Measurements from ENCODE around the gene RASA3. TPM values are rescaled to one million over a fixed set of nuclear protein-coding genes. Genes with fewer than 3 reads are reported as not detected.
"Not testable (repeated sequence)": the region's sequence is repeated elsewhere in the genome, so short reads cannot be mapped to it uniquely, and the experiment has no call there.

The RASA3 gene, protein sequence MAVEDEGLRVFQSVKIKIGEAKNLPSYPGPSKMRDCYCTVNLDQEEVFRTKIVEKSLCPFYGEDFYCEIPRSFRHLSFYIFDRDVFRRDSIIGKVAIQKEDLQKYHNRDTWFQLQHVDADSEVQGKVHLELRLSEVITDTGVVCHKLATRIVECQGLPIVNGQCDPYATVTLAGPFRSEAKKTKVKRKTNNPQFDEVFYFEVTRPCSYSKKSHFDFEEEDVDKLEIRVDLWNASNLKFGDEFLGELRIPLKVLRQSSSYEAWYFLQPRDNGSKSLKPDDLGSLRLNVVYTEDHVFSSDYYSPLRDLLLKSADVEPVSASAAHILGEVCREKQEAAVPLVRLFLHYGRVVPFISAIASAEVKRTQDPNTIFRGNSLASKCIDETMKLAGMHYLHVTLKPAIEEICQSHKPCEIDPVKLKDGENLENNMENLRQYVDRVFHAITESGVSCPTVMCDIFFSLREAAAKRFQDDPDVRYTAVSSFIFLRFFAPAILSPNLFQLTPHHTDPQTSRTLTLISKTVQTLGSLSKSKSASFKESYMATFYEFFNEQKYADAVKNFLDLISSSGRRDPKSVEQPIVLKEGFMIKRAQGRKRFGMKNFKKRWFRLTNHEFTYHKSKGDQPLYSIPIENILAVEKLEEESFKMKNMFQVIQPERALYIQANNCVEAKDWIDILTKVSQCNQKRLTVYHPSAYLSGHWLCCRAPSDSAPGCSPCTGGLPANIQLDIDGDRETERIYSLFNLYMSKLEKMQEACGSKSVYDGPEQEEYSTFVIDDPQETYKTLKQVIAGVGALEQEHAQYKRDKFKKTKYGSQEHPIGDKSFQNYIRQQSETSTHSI
- polyA plus RNA-seq (ENCODE audit: insufficient read length in 4 of 4) = 10 to 100 TPM in 3 of 4 donors, 1 to 10 TPM in 1; 10.0 to 14.5 (median 12.6) TPM

DNA sequence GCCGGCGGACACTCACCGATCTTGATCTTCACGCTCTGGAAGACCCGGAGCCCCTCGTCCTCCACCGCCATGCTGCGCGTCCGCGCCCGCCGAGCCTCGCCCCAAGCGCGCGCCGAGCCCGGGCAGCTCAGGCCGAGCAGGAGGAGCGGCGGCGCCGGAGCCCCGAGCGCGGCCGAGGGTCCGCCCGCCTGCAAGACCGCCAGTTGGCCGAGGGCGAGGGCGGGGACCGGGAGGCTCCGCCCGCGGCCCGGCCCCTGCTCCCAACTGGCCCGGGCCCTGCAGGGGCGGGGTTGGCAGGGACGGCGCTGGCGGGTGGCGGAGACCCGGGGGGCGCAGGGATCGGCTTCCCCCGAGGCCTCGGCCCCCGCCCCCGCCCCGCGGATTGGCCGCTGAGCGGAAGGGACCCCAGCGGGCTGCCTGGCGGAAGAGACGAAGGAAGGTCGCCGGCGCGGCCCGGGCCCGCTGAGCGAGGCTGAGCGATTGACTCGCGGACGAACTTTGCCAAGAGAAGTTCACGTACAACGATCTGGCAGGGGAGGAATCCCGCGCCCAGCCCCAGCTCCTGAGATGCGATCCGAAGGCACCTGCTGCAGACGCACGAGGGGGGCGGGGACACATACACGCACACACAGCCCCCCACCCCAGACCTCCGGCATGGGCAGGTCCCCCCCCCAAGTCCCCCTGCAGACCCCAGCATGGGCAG, at the start of gene RASA3:
TSS of gene RASA3 (minus strand) at position 205 of the 703 bp plus-strand sequence. CDS start at position 71, 134 bp downstream.
- DNase-seq (ENCODE audit: low read depth in 4 of 4, low spot score in 3 of 4) = peak in 2 of 4 donors; percentile 74 to 75

DNA sequence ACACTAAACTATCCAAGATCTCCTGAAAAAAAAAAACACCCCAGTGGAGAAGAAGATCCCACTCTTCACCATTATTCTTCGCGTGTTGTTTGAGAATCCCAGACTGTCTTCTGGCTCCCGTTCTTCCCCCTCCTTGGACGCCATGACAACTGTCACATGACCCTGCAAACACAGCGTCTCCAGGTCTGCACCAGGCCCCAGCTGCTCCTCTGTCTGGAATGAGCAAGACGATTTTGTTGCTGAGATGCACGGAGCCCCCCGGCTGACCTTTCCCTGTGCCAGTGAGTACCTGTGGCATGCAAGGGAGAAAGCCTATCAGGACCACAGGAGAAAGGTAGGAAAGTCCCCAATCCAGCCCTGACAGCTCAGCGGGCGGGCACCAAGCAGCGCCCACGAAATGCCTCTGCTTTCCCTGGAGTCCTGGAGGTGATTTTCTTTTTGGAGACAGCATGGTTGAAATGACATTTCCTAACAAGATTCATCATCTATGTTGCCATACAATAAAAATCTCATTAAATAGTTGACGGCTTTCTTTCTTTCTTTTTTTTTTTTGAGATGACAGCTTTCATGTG, 46.8 kb upstream of the RASA3 start, which contains the start of gene CFAP97D2:
TSS of gene CFAP97D2 (plus strand) at position 171 of the 572 bp plus-strand sequence. CDS start at position 245, 74 bp downstream.
- DNase-seq (ENCODE audit: low read depth in 4 of 4, low spot score in 3 of 4) = no peak

DNA sequence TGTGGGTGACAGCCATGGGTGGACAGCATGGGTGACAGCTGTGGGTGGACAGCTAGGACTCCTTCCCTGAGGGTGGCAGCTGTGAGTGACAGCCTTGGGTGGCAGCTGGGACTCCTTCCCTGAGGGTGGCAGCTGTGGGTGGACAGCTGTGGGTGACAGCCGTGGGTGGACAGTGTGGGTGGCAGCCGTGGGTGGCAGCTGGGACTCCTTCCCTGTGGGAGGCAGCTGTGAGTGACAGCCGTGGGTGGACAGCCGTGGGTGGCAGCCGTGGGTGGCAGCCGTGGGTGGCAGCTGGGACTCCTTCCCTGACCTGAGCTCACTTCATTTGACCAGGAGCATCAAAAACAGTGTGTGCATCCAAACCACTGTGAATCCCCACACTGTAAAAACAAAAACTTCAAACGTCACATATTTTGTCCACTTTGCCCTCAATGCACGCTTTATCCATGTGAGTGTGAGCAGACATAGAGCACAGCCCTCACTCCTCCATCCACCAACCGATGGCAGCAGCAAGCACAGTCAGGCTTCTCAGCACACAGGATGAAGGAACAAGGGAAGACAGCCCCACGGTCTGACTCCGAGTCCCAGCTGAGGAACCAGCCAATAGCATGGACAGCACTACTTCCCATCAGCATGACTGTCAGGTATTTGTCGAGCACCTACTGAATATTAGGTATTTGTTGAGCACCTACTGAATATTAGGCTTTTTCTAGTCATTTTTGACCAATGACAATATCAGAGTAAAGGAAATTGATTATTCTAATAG, 45.0 kb upstream of the RASA3 start:
- no peak for DNase-seq (ENCODE audit: low read depth in 4 of 4, low spot score in 3 of 4)

DNA sequence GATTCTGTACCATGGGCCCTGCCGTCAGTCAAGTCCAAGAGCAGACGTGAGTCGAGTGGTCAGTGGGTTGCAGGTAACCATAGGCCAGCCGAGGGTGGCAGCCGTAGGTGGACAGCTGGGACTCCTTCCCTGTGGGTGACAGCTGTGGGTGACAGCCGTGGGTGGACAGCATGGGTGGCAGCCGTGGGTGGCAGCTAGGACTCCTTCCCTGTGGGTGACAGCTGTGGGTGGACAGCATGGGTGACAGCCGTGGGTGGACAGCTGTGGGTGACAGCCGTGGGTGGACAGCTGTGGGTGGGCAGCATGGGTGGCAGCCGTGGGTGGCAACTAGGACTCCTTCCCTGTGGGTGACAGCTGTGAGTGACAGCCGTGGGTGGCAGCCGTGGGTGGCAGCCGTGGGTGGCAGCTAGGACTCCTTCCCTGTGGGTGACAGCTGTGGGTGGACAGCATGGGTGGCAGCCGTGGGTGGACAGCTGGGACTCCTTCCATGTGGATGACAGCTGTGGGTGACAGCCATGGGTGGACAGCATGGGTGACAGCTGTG, 44.0 kb upstream of the RASA3 start:
- DNase-seq (ENCODE audit: low read depth in 4 of 4, low spot score in 3 of 4) = not testable (repeated sequence)

DNA sequence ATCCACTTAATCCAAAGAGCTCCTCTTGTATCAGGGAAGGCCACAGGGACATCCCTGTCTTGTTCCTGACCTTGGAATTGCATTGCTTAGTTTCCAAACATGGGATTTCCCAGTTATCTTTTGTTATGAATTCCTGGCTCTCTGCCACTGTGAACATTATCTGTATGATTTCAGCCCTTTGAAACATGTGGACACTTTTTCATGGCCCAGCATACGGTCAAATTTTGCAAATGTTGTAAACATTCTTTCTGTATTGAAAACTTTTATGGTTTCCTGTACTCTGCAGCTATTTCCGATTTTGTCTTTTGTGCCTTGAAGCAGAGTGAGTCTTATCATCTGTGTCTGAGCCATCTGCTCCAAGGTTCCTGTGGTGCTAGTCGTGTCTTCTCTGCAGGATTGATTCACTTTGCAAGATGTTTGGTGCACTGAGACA, 42.1 kb upstream of the RASA3 start:
- no peak for DNase-seq (ENCODE audit: low read depth in 4 of 4, low spot score in 3 of 4)

DNA sequence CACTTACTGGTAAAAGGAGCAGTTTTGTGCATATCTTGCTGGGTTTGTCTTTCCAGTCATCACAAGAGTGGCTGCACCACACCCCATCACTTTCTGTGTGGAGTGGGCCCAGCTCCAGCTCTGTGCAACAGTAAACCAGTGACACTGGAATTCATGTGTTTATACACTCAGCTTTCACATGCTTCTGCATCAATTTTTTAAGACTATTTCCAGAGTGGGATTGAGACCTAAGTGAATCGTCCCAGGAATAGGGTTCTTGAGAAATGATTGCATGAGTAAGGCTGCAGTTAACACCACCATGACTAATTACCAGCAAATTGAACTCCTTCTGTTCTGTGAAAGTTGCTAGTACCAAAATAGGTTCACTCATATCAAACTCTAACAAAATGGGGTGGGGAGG, 41.3 kb upstream of the RASA3 start:
- DNase-seq (ENCODE audit: low read depth in 4 of 4, low spot score in 3 of 4) = no peak

DNA sequence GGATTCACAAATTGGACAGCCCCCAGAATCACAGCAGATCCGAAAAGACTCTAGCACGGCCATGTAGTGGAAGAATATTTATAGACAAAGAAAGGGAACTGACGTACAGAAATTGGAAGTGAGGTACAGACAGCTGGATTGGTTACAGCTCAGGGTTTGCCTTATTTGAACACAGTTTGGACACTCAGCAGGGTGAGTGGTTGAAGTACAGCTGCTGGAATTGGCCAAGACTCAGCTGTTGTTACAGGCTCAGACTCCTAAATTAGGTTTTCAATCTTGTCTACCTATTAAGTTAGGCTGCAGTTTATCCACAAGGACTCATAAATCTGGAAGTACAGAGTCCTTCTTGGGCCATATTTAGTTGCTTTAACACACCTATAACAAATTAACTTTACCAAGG, 40.8 kb upstream of the RASA3 start:
- DNase-seq (ENCODE audit: low read depth in 4 of 4, low spot score in 3 of 4) = no peak

DNA sequence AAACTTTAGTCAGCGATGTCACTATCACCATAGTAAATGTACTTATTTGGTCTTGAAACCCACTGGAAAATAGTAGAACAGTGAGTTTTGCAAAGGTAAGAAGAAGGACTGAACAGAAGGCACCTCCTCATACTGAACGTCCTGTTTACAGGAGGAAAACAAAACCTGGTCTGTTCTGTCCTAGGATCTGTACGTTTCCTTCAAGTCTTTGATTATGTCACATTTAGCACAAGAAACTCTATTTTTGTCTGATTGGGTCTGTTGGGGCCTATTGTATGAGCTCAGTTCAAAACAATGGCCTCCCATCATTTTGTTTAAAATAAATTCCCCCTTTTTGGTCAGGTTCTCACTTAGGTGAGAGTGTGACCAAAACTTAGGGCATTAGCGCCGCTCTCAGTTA, 35.5 kb upstream of the RASA3 start:
- DNase-seq (ENCODE audit: low read depth in 4 of 4, low spot score in 3 of 4) = no peak

DNA sequence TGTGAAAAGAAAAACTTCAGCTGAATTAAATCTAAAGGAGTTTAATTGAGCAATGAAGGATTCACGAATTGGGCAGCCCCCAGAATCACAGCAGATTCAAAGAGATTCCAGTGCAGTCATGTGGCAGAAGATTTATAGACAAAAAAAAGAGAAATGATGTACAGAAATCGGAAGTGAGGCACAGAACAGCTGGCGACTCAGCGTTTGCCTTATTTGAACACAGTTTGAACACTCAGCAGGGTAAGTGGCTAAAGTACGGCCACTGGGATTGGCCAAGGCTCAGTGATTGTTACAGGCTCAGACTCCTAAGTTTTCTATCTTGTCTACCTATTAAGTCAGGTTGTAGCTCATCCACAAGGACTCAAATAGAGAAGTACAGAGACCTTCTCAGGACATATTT, 35.0 kb upstream of the RASA3 start:
- no peak for DNase-seq (ENCODE audit: low read depth in 4 of 4, low spot score in 3 of 4)

DNA sequence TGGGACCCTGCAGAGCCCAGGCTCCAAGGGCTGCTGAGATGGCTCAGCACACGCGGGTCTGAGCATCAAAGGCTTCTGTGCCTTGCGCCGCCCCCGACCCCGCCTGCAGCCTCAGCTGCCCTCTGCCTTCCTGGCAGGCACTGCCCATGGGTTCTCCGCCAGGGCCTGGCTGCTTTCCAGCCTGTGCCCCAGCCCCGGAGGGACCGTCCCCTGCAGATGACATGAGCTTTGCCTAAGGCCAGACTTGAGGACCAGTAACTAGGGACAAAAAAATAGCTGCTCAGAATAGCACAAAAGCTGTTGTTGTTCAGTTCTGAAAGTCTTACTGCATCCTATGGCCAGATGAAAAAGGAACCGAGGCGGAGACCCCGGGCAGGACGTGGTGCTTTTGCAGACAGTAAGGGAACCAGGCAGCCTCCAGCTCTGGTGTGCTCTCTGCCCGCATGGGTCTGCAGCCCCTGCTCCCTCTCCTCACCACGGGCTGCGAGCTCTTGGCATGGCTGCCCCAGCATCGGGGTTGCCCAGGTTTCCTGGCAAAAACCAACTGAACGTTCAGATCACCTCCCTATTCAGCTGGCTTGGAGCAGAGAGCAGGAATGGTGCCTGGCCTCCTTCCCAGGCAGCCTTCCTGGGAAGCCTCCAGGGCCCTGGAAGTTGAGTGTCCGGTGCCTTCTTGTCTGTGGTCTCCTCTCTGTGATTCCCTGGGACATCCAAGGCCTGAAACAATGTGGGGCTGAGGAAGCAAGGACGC, 34.1 kb upstream of the RASA3 start:
- no peak for DNase-seq (ENCODE audit: low read depth in 4 of 4, low spot score in 3 of 4)

DNA sequence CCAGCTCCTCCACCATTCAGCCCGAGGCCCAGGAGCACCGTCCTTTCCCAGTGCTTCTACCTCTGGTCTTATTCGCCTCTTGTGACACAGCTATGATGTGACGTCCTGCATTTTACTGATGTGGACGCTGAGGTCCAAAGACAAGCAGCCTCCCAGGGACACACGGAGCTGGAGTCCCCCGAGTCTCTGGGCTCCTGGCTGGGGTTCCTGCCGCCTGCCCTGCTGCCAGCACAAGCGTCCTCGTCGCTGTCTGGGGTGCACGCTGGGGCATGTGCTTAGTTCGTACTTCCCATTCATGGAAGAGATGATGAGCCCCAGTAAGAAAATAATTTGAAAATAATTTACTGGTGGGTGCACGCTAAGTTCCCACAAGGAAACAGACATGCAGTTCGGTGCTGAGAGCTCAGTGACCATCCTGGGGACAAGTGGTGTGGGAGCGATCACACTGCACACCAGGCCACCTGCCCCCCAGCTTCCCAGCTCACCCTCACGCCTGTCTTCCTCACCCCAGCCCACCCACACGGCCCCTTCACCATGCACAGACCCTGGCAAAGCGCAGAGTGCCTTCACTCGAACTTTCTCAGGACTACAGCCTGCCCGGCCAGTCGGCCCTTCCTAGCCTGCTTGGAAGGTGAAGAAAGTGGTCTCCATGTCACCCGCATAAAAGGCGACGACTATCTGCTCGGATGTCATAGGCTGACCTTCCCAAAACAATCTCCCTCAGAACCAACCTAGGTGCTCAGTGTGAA, 32.4 kb upstream of the RASA3 start:
- no peak for DNase-seq (ENCODE audit: low read depth in 4 of 4, low spot score in 3 of 4)

DNA sequence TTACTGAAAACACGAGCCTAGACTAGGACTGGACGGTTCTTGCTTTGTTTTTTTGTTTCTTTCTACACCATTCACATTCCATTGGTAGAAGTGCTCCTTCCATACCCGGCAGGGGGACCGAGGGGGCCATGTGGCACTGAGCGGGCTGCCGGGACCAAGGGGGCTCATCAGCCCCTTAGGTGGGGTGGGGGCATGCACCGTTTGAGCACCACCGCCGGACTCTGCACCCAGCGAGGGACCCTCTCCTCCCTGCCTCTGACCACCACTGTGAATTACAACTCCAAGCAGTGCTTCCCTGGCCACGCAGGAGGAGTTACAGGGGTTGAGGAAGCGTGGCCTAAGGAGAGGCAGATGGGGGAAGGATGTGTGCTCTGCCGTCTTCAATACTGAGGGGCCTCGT, 31.6 kb upstream of the RASA3 start:
- DNase-seq (ENCODE audit: low read depth in 4 of 4, low spot score in 3 of 4) = no peak

DNA sequence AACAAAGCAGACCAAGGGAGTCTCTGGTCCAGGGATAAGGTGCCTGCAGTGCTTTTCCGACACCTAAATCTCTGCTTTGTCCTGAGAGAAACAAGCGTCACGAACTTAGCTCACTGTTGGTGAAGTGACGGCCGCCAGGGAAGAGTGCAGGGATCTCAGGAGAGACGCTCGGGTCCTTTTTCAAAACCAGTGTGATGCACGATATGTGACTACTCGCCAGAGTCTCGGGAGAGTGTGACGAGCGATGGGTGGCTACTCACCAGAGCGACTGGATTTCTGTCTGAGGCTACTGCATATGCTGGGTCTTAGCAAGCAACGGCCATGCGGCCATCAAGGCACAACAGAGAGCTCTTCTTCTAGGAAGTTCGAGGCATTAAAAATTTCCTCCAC, 30.1 kb upstream of the RASA3 start:
- no peak for DNase-seq (ENCODE audit: low read depth in 4 of 4, low spot score in 3 of 4)

DNA sequence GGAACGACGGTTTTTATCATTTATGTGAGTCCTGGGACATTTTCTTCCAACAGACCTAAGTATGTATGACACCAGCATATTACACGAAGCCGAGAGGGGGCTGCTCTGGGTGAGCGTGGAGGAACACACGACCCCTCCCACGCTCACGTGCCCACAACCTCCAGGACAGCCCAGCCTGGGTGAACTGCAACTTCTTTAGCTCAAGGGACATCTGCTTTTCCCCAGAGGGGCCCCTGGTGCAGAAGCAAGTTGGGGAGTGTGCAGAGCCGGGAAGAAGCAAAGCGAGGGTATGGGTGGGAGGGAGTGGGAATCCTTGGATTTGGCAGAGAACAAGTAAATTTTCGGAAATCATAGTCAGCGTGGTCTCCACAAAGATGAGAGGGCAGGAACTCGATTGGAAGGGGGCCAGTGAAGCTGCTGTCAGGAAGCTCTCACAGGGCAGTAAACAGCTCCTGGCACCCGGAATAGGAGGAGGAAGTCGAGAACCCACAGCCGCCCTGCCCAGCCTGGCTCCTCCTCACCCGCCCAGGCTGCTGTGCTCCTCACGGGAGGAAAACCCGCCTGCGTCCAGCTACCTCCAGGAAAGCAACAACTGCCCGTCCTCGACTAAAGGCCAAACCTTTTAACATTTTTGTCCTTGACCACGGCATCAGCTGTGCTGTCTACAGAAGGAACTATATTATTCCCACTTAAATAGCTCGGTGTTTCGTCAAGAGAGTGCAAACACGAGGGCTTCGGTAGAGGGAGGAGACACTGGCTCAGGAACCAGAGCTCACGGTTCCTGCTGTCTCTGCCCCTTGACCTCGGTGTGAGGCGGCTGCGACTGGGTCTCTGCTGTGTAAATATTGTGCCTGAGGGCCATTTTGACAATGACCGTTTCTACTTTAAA, 29.5 kb upstream of the RASA3 start:
- DNase-seq (ENCODE audit: low read depth in 4 of 4, low spot score in 3 of 4) = no peak

DNA sequence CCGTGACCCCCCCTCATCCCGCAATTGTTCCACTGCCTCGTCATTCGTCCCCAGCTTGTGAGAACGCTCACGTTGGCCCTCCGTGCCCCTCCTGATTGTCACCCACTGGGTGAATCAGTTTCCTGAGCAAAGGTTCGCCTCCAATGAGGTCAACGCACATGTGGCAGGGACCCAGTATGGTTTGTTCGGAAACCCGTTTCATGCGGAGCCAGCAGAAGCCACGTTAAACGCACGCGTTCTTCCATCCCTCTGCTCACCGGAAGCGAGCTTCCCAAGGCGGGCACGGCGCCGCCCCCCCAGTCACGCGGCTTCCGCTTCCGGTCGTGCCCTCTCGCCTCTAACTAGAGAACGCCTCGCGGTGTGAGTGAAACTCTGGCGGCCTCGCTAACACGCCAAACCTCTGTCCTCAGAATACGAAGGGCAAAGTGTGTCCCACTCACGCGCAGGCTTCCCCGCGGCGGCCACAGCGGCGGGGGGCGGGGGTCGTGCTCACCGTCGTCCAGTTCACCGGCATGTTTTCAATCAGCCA, 28.7 kb upstream of the RASA3 start:
- no peak for DNase-seq (ENCODE audit: low read depth in 4 of 4, low spot score in 3 of 4)

DNA sequence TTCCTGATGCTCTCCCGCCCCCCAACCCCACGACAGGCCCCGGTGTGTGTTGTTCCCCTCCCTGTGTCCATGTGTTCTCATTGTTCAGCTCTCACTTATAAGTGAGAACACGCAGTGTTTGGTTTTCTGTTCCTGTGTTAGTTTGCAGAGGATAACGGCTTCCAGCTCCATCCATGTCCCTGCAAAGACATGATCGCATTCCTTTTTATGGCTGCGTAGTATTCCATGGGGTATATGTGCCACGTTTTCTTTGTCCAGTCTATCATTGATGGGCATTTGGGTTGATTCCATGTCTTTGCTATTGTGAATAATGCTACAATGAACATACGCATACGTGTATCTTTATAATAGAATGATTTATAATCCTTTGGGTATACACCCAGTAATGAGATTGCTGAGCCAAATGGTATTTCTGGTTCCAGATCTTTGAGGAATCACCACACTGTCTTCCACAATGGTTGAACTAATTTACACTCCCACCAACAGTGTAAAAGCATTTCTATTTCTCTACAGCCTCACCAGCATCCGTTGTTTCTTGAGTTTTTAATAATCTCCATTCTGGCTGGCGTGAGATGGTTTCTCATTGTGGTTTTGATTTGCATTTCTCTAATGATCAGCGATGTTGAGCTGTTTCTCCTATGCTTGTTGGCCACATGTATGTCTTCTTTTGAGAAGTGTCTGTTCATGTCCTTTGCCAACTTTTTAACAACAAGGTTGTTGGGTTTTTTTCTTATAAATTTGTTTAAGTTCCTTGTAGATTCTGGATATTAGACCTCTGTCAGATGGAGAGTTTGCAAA, 26.6 kb upstream of the RASA3 start:
- not testable (repeated sequence) for DNase-seq (ENCODE audit: low read depth in 4 of 4, low spot score in 3 of 4)
